ENCODE results near the gene PHAX.
"Not testable (repeated sequence)": the region's sequence is repeated elsewhere in the genome, so short reads cannot be mapped to it uniquely, and the experiment has no call there.

Gene PHAX

GRCh38 chr5:126603402-126603991 lies 2.8 kb downstream of the PHAX start:
- TF ChIP-seq CTCF (IDR thresholded peaks at IDR 0.05; ENCODE audit: low read depth, low read length) = no peak
- H3K4me3 ChIP-seq (replicated peaks in 1 of 2; ENCODE audit: low read depth in 2 of 2, low read length in 2 of 2) = no peak overlapping the region
- no peak for DNase-seq (ENCODE audit: low read depth in 2 of 2)

GRCh38 chr5:126605525-126605924 lies 4.8 kb downstream of the PHAX start:
- H3K4me3 ChIP-seq (replicated peaks in 1 of 2; ENCODE audit: low read depth in 2 of 2, low read length in 2 of 2) = no peak overlapping the region
- no peak for DNase-seq (ENCODE audit: low read depth in 2 of 2)

GRCh38 chr5:126610160-126610559 lies 9.4 kb downstream of the PHAX start:
- TF ChIP-seq CTCF (IDR thresholded peaks at IDR 0.05; ENCODE audit: low read depth, low read length) = no peak
- H3K4me3 ChIP-seq (replicated peaks in 1 of 2; ENCODE audit: low read depth in 2 of 2, low read length in 2 of 2) = no peak overlapping the region
- no peak for DNase-seq (ENCODE audit: low read depth in 2 of 2)

More at GRCh38 chr5:126605525-126605924, 4.8 kb downstream of the PHAX start:
- TF ChIP-seq CTCF (IDR thresholded peaks at IDR 0.05; ENCODE audit: low read depth, low read length) = no peak

GRCh38 chr5:126610616-126611015 lies 9.9 kb downstream of the PHAX start:
- TF ChIP-seq CTCF (IDR thresholded peaks at IDR 0.05; ENCODE audit: low read depth, low read length) = no peak
- no peak overlapping the region for H3K4me3 ChIP-seq (replicated peaks in 1 of 2; ENCODE audit: low read depth in 2 of 2, low read length in 2 of 2)
- no peak for DNase-seq (ENCODE audit: low read depth in 2 of 2)

- no peak for TF ChIP-seq CTCF (IDR thresholded peaks at IDR 0.05; ENCODE audit: low read depth, low read length)
- H3K4me3 ChIP-seq (replicated peaks in 1 of 2; ENCODE audit: low read depth in 2 of 2, low read length in 2 of 2) = no peak overlapping the region
- no peak for DNase-seq (ENCODE audit: low read depth in 2 of 2)
These were observed 13.3 kb downstream of the PHAX start for GRCh38 chr5:126613941-126614592.

- DNase-seq (ENCODE audit: low read depth in 2 of 2) = no peak
- no peak for TF ChIP-seq CTCF (IDR thresholded peaks at IDR 0.05; ENCODE audit: low read depth, low read length)
- no peak overlapping the region for H3K4me3 ChIP-seq (replicated peaks in 1 of 2; ENCODE audit: low read depth in 2 of 2, low read length in 2 of 2)
These were observed 14.5 kb downstream of the PHAX start for GRCh38 chr5:126615286-126615685.

- not testable (repeated sequence) for DNase-seq (ENCODE audit: low read depth in 2 of 2); H3K4me3 ChIP-seq (replicated peaks in 1 of 2; ENCODE audit: low read depth in 2 of 2, low read length in 2 of 2)
These were observed 16.9 kb downstream of the PHAX start for GRCh38 chr5:126617603-126618002.
